ENCODE measurements around the gene NPW. TPM values are rescaled to one million over a fixed set of nuclear protein-coding genes. Genes with fewer than 3 reads are reported as not detected.
A peak's percentile ranks its signal among the peaks of the same experiment; 100 is the strongest.

NPW gene
- total and polyA plus RNA-seq, 2 donors (not counting 3 experiments of a cell fraction or from before 2014, with no cell fraction given) = 0.84 to 3.3 TPM

- intact Hi-C loops (cut with micrococcal nuclease) (no loop called here), dilution Hi-C loops (cut with MboI; ENCODE audit: extremely low pct_ligation_motif_present, low sequenced_read_pairs) (loop anchor here (25.0 kb wide), 1 partner anchor 114 kb away; the partner anchor contains the start of gene TRAF7)
- Histone ChIP-seq H3K9me3 (replicated peaks; ENCODE audit: control insufficient read depth, insufficient read depth, low read length) (no peaks in the 10 kb centered on the region), H3K4me3 (replicated peaks in 1 of 3; ENCODE audit: insufficient read depth in 1 of 3, low read depth in 1 of 3, low read length in 3 of 3) (peak overlapping the region; percentile 67 to 82 (median 72)), H3K27me3 (ENCODE audit: control insufficient read depth in 2 of 2, insufficient read depth in 2 of 2, low read length in 2 of 2) (no peaks in the 10 kb centered on the region), H3K4me1 (ENCODE audit: control insufficient read depth, extremely low read depth, insufficient read depth, low read length) (peaks cover 35% of the 10 kb centered on the region), H3K27ac (ENCODE audit: insufficient read depth, low read depth, low read length) (no peak overlapping the region), H3K79me2 (ENCODE audit: control insufficient read depth, insufficient read depth, low read length) (peaks cover 10% of the 10 kb centered on the region), H3K4me2 (ENCODE audit: insufficient read depth, low read length) (peak overlapping the region; percentile 97), H3K36me3 (ENCODE audit: control insufficient read depth in 2 of 2, extremely low read depth in 1 of 2, insufficient read depth in 2 of 2, low read length in 2 of 2) (peaks cover 0 to 11% of the 10 kb centered on the region in 2 experiments), H2AFZ (ENCODE audit: low read depth, low read length) (peak overlapping the region; percentile 81), H3K9ac (replicated peaks; ENCODE audit: extremely low read depth, insufficient read depth, low read length) (peak overlapping the region; percentile 72), H3K9me1 (replicated peaks; ENCODE audit: control insufficient read depth, extremely low read depth, insufficient read depth, low read length) (no peaks in the 10 kb centered on the region), H4K20me1 (replicated peaks; ENCODE audit: control insufficient read depth, extremely low read depth, insufficient read depth, low read length) (no peaks in the 10 kb centered on the region)
- ChIA-PET CTCF (interaction anchor here (0.8 to 3.7 kb wide), 10 partner anchors 8 to 203 kb away, joined by 3 to 28 read pairs (median 5); partner anchors contain the start of gene ECI1), POLR2A (interaction anchor here (2.4 kb wide), 1 partner anchor 107 kb away, joined by 7 read pairs; the partner anchor contains the start of gene TRAF7)
- no peak for TF ChIP-seq MYC (IDR thresholded peaks at IDR 0.05; ENCODE audit: low read depth, low read length)
- FAIRE-seq = no peak
- BruUV-seq (replicated peaks) = TSS peak; percentile 31
- no peak for DNase-seq (ENCODE audit: low read depth, low spot score)
Observed at GRCh38 chr16:2048116-2048543, 28.5 kb downstream of the NPW start.

DNA sequence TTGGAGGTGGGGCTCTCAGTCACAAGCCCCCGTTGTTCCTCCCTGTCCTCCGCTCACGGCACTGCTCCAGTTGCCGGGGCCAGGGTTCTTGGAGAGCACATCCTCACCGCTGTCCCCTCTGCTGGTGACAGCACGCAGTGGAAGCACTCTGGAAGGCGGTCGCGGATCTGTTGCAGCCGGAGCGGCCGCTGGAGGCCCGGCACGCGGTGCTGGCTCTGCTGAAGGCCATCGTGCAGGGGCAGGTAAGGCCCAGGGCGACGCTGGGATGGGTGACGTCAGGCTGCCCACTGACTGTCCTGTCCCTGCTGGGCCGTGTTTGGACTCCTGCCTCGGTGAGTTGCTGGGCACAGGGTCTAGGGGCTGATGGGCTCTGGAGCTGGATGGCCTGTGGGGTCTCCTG, 33.6 kb downstream of the NPW start:
- Histone ChIP-seq H3K9me3 (replicated peaks; ENCODE audit: control insufficient read depth, insufficient read depth, low read length) (no peaks in the 10 kb centered on the region), H3K4me1 (ENCODE audit: control insufficient read depth, extremely low read depth, insufficient read depth, low read length) (peaks cover 7% of the 10 kb centered on the region), H3K4me2 (ENCODE audit: insufficient read depth, low read length) (no peak overlapping the region), H2AFZ (ENCODE audit: low read depth, low read length) (no peak overlapping the region), H3K79me2 (ENCODE audit: control insufficient read depth, insufficient read depth, low read length) (peaks cover 8% of the 10 kb centered on the region), H3K36me3 (ENCODE audit: control insufficient read depth in 2 of 2, extremely low read depth in 1 of 2, insufficient read depth in 2 of 2, low read length in 2 of 2) (peaks cover 5 to 40% of the 10 kb centered on the region in 2 experiments), H4K20me1 (replicated peaks; ENCODE audit: control insufficient read depth, extremely low read depth, insufficient read depth, low read length) (no peaks in the 10 kb centered on the region), H3K9ac (replicated peaks; ENCODE audit: extremely low read depth, insufficient read depth, low read length) (no peak overlapping the region), H3K4me3 (replicated peaks in 1 of 3; ENCODE audit: insufficient read depth in 1 of 3, low read depth in 1 of 3, low read length in 3 of 3) (no peak overlapping the region), H3K27ac (ENCODE audit: insufficient read depth, low read depth, low read length) (no peak overlapping the region), H3K9me1 (replicated peaks; ENCODE audit: control insufficient read depth, extremely low read depth, insufficient read depth, low read length) (no peaks in the 10 kb centered on the region), H3K27me3 (ENCODE audit: control insufficient read depth in 2 of 2, insufficient read depth in 2 of 2, low read length in 2 of 2) (no peaks in the 10 kb centered on the region)
- CTCF ChIA-PET = interaction anchor here (1.4 kb wide), 2 partner anchors 31 to 87 kb away, joined by 3 read pairs; no protein-coding TSS in a partner anchor
- no peak for TF ChIP-seq EZH2 (IDR thresholded peaks at IDR 0.05; ENCODE audit: borderline replicate concordance, low read depth, low read length, severe bottlenecking)
- no peak for TF ChIP-seq MAX (IDR thresholded peaks at IDR 0.05; ENCODE audit: insufficient read depth, insufficient read length)
- TF ChIP-seq GATA2 (IDR thresholded peaks at IDR 0.05; ENCODE audit: insufficient read depth, insufficient read length, low read depth, low read length) = no peak
- TF ChIP-seq JUN (IDR thresholded peaks at IDR 0.05; ENCODE audit: borderline replicate concordance, insufficient read depth, insufficient read length, low read depth) = no peak
- no peak for TF ChIP-seq MYC (IDR thresholded peaks at IDR 0.05; ENCODE audit: low read depth, low read length)
- no peak for TF ChIP-seq POLR2A (IDR thresholded peaks at IDR 0.05; ENCODE audit: low read depth, low read length)
- TF ChIP-seq POLR2AphosphoS5 (IDR thresholded peaks at IDR 0.05; ENCODE audit: insufficient read depth, low read depth, low read length) = no peak
- TF ChIP-seq FOS (IDR thresholded peaks at IDR 0.05; ENCODE audit: borderline replicate concordance, insufficient read depth, low read length) = no peak
- TF ChIP-seq, protein P1, sequence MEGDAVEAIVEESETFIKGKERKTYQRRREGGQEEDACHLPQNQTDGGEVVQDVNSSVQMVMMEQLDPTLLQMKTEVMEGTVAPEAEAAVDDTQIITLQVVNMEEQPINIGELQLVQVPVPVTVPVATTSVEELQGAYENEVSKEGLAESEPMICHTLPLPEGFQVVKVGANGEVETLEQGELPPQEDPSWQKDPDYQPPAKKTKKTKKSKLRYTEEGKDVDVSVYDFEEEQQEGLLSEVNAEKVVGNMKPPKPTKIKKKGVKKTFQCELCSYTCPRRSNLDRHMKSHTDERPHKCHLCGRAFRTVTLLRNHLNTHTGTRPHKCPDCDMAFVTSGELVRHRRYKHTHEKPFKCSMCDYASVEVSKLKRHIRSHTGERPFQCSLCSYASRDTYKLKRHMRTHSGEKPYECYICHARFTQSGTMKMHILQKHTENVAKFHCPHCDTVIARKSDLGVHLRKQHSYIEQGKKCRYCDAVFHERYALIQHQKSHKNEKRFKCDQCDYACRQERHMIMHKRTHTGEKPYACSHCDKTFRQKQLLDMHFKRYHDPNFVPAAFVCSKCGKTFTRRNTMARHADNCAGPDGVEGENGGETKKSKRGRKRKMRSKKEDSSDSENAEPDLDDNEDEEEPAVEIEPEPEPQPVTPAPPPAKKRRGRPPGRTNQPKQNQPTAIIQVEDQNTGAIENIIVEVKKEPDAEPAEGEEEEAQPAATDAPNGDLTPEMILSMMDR (IDR thresholded peaks at IDR 0.05; ENCODE audit: extremely low read depth in 1 of 2, insufficient read depth in 1 of 2, low read depth in 1 of 2, low read length in 2 of 2) = no peak
- FAIRE-seq (no peak), DNase-seq (ENCODE audit: low read depth, low spot score) (no peak)
- intact Hi-C loops (cut with micrococcal nuclease) = no loop called here
- no TSS peak for BruUV-seq (replicated peaks)
- POLR2A ChIA-PET = interaction anchor here (0.5 kb wide), 1 partner anchor 537 kb away, joined by 5 read pairs; no protein-coding TSS in a partner anchor
- dilution Hi-C loops (cut with MboI; ENCODE audit: extremely low pct_ligation_motif_present, low sequenced_read_pairs) = no loop called here
